B cell (primary cell): ENCODE data around the gene TSPAN32.

Source experiments
- CTCF ChIP-seq: fragments of 200-600 bp; IDR thresholded peaks from one replicate; pipeline ENCODE4 v1.8.0; 2022; ENCODE audit warnings: antibody characterized with exemption, mild to moderate bottlenecking
- EZH2 ChIP-seq: IDR thresholded peaks from 2 replicates; pipeline ENCODE4 v1.6.1; 2012; ENCODE audit warnings: borderline replicate concordance, low read depth, mild to moderate bottlenecking, moderate library complexity, low read length; ENCODE audit not compliant: insufficient read depth, poor library complexity, severe bottlenecking

DNA sequence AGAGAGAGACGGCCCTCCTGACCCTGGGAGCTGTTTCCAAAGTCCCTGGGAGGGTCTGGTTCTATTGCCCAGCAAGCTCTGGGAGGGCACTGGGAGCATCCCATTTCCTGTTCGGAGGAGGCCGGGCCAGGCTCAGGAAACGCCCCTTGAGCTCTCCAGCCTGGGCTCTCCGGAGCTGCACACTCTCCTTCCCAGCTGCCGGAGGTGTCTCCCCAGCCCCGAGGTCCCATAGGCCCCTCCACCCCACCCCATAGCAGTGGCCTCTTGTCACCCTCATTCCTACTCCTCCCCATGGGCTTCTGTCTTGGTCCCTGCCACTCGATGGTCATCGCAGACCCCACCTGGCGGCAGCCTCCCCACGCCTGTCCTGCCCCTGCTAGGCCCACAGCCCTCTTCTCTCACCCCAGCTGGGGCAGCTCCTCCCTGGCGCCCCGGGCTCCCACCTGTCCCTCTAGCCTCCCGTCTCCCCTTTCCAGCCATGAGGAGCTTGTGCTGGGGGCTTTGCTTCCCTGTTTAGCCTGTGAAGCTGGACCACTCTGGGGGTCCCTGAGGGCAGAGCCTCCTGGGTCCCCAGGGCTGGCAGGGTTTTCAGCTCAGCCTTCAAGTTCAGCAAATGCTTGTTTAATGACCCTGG lies 2.8 kb downstream of the TSPAN32 start:
- TF ChIP-seq CTCF (no peak), EZH2 (no peak)
